Ishikawa (cell line): ENCODE data around the gene POU2F1.

Experiments used
- CEBPB ChIP-seq: IDR thresholded peaks from 2 replicates; pipeline ENCODE4 v1.6.1; 2012
- CREB1 ChIP-seq: IDR thresholded peaks from 2 replicates; pipeline ENCODE4 v1.6.1; 2012; ENCODE audit warnings: low read depth
- EGR1 ChIP-seq: IDR thresholded peaks from 2 replicates; pipeline ENCODE4 v1.6.1; 2012
- EP300 ChIP-seq: IDR thresholded peaks from 2 replicates; pipeline ENCODE4 v1.6.1; 2012; ENCODE audit warnings: borderline replicate concordance
- FOXM1 ChIP-seq: IDR thresholded peaks from 2 replicates; pipeline ENCODE4 v1.6.1; 2012; ENCODE audit warnings: low read depth, borderline replicate concordance
- NFIC ChIP-seq: IDR thresholded peaks from 2 replicates; pipeline ENCODE4 v1.6.1; 2012
- RAD21 ChIP-seq: IDR thresholded peaks from 2 replicates; pipeline ENCODE4 v1.6.1; 2012; ENCODE audit warnings: low read depth
- REST ChIP-seq: IDR thresholded peaks from 2 replicates; pipeline ENCODE4 v1.6.1; 2012; ENCODE audit warnings: low read depth, mild to moderate bottlenecking
- TAF1 ChIP-seq: IDR thresholded peaks from 2 replicates; pipeline ENCODE4 v1.6.1; 2012; ENCODE audit warnings: low read depth, mild to moderate bottlenecking
- TCF12 ChIP-seq: IDR thresholded peaks from 2 replicates; pipeline ENCODE4 v1.6.1; 2012; ENCODE audit warnings: low read depth
- TEAD4 ChIP-seq: IDR thresholded peaks from 2 replicates; pipeline ENCODE4 v1.6.1; 2012
- YY1 ChIP-seq: IDR thresholded peaks from 2 replicates; pipeline ENCODE4 v1.6.1; 2012; ENCODE audit warnings: low read depth
- ZBTB7A ChIP-seq: IDR thresholded peaks from 2 replicates; pipeline ENCODE4 v1.6.1; 2012; ENCODE audit warnings: low read depth
- TF ChIP-seq, protein P1 (sequence below): IDR thresholded peaks from 2 replicates; pipeline ENCODE4 v1.6.1; 2012
- TF ChIP-seq, protein P2 (sequence below): IDR thresholded peaks from 2 replicates; pipeline ENCODE4 v1.6.1; 2012

The POU2F1 gene

GRCh38 chr1:167186771-167187170 lies 33.9 kb upstream of the POU2F1 start:
- TF ChIP-seq, protein P1, sequence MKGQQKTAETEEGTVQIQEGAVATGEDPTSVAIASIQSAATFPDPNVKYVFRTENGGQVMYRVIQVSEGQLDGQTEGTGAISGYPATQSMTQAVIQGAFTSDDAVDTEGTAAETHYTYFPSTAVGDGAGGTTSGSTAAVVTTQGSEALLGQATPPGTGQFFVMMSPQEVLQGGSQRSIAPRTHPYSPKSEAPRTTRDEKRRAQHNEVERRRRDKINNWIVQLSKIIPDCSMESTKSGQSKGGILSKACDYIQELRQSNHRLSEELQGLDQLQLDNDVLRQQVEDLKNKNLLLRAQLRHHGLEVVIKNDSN = no peak

DNA sequence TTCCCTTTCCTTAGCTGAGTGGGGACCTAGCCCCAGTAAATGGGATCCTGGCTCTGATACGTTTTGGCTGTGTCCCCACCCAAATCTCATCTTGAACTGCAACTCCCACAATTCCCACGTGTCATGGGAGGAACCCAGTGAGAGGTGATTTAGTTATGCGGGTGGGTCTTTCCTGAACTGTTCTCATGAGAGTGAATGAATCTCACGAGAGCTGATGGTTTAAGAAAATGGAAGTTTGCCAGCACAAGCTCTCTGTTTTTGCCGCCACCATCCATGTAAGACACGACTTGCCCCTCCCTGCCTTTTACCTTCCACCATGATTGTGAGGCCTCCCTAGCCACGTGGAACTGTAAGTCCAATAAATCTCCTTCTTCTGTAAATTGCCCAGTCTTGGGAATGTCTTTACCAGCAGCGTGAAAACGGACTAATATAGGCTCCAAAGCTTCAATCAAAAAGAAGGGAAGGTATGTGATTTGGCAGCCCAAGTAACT lies 29.9 kb upstream of the POU2F1 start:
- TF ChIP-seq YY1 = no peak
- no peak for TF ChIP-seq ZBTB7A
- TF ChIP-seq CEBPB = no peak
- no peak for TF ChIP-seq RAD21
- TF ChIP-seq CREB1 = no peak
- TF ChIP-seq, protein P2, sequence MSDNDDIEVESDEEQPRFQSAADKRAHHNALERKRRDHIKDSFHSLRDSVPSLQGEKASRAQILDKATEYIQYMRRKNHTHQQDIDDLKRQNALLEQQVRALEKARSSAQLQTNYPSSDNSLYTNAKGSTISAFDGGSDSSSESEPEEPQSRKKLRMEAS = no peak
- TF ChIP-seq TAF1 = no peak
- TF ChIP-seq NFIC = no peak
- TF ChIP-seq EGR1 = no peak
- no peak for TF ChIP-seq REST
- TF ChIP-seq, protein P1 = no peak
- TF ChIP-seq FOXM1 = no peak
- TF ChIP-seq TEAD4 = no peak
- no peak for TF ChIP-seq EP300
- no peak for TF ChIP-seq TCF12

GRCh38 chr1:167191958-167192357 lies 28.7 kb upstream of the POU2F1 start:
- no peak for TF ChIP-seq EP300
- TF ChIP-seq ZBTB7A = no peak
- TF ChIP-seq, protein P2 = no peak
- TF ChIP-seq, protein P1 = no peak
- no peak for TF ChIP-seq FOXM1
- no peak for TF ChIP-seq EGR1
- no peak for TF ChIP-seq YY1
- TF ChIP-seq TEAD4 = no peak
- TF ChIP-seq CEBPB = no peak
- TF ChIP-seq CREB1 = no peak
- TF ChIP-seq TAF1 = no peak
- no peak for TF ChIP-seq NFIC

DNA sequence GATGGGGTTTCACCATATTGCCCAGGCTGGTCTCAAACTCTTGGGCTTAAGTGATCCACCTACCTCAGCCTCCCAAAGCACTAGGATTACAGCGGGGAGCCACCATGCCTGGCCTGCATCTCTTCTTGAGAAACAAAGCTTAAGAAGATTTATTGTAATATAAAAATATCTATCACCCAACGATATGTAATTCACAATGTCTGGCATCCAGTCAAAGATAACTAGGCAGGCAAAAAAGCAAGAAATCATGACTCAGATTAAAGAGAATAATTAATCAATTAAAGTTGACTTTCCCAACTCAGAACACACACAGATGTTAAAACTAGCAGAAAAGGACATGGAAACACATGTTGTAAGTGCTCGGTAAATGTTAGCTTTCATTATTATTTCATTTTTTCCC lies 26.5 kb upstream of the POU2F1 start:
- no peak for TF ChIP-seq NFIC
- no peak for TF ChIP-seq EP300
- no peak for TF ChIP-seq YY1
- TF ChIP-seq TAF1 = no peak
- no peak for TF ChIP-seq EGR1
- no peak for TF ChIP-seq TCF12
- TF ChIP-seq CEBPB = no peak
- TF ChIP-seq TEAD4 = no peak
- TF ChIP-seq, protein P2 = no peak
- no peak for TF ChIP-seq ZBTB7A
- TF ChIP-seq, protein P1 = no peak

DNA sequence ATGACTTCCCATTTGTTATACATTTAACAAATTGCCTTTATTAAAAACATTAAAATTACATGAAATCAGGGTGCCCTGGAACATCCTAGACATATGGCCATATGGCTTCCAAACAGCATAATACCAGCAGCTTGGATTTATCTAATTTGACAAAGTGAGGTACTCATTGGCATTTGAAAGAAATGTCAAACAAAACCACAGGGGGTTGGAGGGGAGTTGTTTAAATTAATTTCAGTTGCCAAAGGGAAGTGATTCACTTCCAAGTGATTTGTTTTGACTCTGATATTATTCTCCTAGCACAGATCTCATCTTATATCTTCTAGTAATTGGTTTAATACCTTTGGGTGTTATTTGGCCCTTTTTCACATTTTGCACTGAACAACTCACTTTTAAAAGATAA lies 24.5 kb upstream of the POU2F1 start:
- TF ChIP-seq EP300 (no peak), TAF1 (no peak), REST (no peak), CEBPB (no peak), TCF12 (no peak), ZBTB7A (no peak), CREB1 (no peak), YY1 (no peak), NFIC (no peak), TEAD4 (no peak)
- TF ChIP-seq, protein P2 = no peak
- TF ChIP-seq, protein P1 = no peak
